HG02678 (cell line): ENCODE data around the gene MYADM.

Source experiments
- ATAC-seq: cut with Tn5 transposase; IDR thresholded peaks from one replicate; pipeline ENCODE4 v1.9.1; 2021; ENCODE audit warnings: mild to moderate bottlenecking, moderate library complexity; ENCODE audit not compliant: unreplicated experiment

MYADM gene

DNA sequence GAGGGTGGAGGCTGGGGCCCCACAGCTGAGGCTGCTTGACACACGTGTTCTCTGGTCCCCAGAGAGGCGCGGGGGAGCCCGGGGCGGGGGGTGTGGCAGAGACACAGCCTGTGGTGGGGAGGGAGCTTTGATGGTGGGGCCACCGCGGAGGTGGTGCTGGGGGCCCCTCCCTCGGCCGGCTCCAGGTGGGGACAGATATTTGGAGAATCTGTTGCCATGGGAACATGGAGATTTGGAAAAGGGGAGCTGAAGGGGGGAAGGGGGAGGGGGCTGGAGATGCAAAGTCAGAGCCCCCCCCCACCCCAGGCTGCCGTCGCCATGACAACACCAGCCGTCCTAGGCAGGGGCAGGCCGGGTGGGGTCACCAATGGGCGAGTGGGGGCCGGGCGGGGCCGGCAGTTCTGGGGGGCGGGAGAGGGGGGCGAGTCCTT is 15.6 kb downstream of the MYADM start:
- no peak for ATAC-seq

DNA sequence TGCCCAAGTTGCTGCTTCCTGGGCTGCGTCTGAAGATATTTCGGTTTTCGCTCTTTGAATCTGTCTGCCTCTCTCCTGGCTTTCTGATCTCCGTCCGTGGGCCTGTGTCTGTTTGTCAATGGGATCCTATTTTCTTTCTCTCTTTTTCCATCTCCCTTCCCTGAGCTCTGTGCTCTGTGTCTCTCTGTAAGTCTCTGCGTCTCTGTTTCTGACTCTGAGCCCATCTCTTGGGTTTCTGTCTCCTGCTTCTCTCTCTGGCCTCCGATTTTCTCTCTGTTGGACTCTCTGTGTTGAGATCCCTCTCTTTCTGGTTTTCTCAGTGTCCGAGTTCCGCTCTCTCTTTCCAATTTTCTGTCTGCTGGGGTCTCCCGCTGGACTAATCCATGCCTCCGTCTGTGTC is 16.1 kb downstream of the MYADM start:
- no peak for ATAC-seq

- ATAC-seq = no peak
Observed at GRCh38 chr19:53884256-53884655, 16.6 kb downstream of the MYADM start.

GRCh38 chr19:53885036-53885435 is 17.4 kb downstream of the MYADM start:
- ATAC-seq = no peak

DNA sequence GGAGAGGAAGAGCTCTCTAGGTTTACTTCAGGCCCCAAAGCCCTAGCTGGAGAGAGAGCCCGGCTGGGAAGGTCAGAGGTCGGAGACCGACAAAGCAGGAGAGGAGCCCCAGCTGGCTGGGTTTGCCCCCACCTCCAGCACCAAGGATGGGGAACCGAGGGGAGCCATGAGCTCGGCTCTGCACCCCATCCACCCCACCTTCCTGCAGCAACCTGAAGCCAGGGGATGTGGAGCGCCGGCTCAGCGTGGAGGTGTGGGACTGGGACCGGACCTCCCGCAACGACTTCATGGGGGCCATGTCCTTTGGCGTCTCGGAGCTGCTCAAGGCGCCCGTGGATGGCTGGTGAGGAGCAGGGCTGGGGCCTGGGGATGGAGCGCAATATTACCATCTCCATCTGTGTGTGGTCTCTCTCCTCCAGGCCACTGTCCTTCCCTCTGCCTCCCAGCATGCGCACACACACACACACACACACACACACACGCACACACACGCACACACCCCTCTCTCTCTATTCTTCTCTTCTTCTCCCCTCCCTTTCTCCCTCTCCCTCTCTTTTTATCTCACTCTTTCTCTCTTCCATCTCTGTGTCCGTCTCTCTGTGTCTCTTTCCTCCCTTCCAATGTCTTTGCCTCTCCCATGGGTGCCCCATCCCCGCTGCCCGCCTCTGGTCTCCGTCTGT is 24.8 kb downstream of the MYADM start:
- no peak for ATAC-seq

DNA sequence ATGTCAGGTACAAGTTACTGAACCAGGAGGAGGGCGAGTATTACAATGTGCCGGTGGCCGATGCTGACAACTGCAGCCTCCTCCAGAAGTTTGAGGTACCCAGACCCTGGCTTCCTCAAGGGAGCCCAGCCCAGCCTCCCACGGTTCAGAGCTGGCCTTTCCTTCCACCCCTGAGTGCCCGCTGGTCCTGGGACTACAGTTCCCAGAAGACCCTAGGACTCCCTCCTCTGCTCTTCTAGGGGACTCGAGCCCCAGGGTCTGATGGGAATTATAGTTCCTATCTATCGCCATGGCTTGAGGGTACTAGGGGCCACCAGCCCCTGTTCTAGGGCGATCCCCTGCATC is 25.3 kb downstream of the MYADM start:
- ATAC-seq = no peak

DNA sequence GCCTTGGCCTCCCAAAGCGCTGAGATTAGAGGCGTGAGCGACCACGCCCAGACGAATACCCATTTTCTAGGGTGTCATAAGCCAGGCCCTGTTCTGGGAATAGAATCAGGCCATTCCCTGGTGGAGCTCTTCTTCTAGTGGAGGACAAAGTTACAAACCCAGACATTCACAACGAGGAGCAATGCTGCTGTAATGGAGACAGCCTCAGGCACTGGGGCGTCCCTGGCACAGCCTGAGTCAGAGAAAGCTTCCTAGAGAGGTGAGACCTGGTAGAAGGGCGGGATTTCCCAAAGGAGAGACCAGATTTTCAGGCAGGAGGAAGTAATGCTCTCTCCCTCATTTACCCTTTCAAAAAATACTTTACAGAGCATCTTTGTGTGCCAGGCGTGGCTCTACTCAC is 27.0 kb downstream of the MYADM start:
- ATAC-seq = no peak

DNA sequence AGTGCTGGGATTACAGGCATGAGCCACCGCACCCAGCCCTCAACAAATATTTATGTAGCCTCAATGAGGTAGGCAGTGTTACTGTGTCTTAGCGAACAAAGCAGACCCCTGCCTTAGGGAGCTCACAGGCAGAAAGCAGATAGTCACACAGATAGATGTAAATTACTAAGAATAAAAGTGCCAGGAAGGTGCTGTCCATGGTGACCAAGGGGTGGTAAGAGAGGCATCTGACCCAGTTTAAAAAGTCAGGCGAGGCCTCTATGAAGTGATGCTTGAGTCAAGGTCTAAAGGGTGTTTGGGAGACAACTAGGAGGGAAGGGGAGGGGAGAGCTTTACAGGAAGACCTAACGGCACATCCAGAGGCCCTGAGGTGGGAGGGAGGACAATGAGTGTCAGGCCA is 29.0 kb downstream of the MYADM start:
- no peak for ATAC-seq

GRCh38 chr19:53897459-53897858 is 29.8 kb downstream of the MYADM start:
- no peak for ATAC-seq

DNA sequence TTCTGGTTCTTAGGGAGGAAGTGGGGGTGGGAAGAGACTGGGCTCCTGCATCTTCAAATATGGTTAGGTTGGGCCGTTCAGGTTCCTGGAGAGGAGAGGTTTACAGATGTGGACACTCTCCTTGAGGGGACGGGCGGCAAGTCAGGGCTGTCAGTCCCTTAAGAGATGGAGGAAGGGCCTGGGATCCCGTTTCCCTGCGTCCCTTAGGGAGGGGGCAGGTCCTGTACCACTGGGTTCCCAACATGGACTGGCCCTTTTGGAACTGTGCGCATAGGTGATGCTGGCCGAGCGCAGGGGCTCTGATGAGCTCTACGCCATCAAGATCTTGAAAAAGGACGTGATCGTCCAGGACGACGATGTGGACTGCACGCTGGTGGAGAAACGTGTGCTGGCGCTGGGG is 30.5 kb downstream of the MYADM start:
- ATAC-seq = no peak

GRCh38 chr19:53898636-53899341 is 31.1 kb downstream of the MYADM start:
- ATAC-seq = no peak

DNA sequence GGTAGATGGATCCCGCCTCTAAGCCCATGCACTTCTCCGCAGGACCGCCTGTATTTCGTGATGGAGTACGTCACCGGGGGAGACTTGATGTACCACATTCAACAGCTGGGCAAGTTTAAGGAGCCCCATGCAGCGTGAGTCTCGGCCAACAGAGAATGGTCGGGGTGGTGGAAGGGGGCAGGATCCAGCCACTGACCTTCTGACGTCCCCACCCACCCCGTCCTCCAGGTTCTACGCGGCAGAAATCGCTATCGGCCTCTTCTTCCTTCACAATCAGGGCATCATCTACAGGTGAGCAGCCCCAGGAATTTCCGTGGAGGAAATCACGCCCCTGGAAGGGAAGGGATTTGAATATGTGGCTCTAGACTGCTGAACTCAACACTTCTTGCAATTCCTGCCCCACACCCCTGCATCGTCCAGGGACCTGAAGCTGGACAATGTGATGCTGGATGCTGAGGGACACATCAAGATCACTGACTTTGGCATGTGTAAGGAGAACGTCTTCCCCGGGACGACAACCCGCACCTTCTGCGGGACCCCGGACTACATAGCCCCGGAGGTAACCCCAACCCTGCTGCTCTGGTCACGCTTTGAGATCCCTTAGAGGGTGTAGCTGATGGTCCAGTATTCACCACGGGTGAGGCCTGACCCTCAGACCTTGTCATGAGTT is 32.6 kb downstream of the MYADM start:
- ATAC-seq = no peak

DNA sequence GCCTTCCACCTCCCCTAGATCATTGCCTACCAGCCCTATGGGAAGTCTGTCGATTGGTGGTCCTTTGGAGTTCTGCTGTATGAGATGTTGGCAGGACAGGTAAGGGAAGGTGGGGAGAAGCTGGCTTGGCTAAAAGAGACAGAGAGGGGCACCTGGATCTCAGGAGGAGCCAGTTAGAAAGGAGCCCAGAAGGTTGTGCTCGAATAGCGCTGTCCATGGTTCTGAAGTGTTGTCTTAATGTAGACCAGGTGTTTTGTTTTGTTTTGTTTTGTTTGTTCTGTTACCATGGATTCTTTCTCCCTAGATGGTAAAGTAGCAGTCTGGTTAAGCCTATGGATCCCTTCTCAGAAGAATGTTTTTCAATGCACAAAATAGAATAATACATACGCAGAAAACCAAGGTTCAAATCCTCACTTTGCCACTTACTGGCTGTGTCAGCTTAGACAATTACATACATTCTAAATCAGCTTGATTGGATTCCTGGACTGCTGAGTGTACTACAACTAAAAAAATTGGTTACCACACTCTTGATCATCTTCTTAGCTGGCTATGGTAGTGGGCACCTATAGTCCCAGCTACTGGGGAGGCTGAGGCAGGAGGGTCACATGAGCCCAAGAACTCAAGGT is 35.5 kb downstream of the MYADM start:
- no peak for ATAC-seq

DNA sequence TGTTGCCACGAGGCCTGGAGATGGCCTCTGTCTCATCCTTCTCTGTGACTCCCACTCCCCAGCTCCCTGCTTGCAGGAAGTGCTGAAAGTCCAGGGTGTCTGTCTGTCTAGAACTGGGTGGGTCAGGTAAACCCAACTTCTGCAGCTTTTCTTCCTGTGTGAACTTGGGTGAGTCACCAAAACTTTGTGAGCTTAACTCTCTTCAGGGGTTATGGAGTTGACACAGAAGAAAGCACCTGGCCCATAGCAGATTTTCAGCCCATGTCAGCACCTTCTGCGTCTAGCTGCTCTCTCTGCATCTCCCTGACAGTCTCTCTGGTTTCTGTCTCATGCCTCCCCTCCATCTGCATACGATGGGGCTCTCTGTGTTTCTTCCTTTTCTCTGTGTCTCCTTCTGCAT is 37.2 kb downstream of the MYADM start:
- no peak for ATAC-seq

DNA sequence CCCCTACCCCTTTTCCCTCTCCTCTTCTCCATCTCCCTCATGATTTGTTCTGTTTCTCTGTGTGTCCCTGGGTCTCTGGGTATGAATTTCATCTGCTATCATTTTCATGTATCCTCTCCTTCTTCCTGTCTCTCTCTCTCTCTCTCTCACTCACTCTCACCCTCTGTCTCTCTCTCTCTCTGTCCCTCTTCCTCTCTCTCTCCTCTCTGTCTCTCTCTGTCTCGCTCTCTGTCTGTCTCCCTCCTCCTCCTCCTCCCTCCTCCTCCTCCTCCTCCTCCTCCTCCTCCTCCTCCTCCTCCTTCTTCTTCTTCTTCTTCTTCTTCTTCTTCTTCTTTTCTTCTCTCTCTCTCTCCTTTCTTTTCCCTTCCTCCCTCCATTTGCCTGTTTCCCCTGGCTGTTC is 38.1 kb downstream of the MYADM start:
- no peak for ATAC-seq

DNA sequence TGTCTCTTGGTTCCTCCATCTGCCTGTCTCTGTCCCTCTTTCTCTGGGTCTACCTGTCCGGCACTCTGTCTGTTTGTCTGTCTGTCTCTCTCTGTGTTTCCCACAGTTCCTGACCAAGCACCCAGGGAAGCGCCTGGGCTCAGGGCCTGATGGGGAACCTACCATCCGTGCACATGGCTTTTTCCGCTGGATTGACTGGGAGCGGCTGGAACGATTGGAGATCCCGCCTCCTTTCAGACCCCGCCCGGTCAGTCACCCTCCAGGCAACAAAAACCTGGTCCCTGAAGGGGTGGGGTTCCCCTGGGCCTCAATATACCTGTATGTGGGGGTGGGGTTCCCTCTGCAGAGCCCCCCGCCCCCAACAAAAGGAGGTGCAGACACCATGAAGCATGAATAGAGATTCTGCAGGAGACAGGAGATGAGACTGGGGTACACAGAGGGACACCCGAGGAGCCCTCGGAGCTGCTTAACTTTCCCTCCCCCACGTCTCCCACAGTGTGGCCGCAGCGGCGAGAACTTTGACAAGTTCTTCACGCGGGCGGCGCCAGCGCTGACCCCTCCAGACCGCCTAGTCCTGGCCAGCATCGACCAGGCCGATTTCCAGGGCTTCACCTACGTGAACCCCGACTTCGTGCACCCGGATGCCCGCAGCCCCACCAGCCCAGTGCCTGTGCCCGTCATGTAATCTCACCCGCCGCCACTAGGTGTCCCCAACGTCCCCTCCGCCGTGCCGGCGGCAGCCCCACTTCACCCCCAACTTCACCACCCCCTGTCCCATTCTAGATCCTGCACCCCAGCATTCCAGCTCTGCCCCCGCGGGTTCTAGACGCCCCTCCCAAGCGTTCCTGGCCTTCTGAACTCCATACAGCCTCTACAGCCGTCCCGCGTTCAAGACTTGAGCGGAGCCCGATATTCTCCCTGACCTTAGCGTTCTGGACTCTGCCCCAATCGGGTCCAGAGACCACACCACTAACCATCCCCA is 38.8 kb downstream of the MYADM start:
- ATAC-seq = no peak

GRCh38 chr19:53907193-53907581 is 39.5 kb downstream of the MYADM start:
- no peak for ATAC-seq

- no peak for ATAC-seq
Observed at GRCh38 chr19:53907690-53908089, 40.0 kb downstream of the MYADM start.

DNA sequence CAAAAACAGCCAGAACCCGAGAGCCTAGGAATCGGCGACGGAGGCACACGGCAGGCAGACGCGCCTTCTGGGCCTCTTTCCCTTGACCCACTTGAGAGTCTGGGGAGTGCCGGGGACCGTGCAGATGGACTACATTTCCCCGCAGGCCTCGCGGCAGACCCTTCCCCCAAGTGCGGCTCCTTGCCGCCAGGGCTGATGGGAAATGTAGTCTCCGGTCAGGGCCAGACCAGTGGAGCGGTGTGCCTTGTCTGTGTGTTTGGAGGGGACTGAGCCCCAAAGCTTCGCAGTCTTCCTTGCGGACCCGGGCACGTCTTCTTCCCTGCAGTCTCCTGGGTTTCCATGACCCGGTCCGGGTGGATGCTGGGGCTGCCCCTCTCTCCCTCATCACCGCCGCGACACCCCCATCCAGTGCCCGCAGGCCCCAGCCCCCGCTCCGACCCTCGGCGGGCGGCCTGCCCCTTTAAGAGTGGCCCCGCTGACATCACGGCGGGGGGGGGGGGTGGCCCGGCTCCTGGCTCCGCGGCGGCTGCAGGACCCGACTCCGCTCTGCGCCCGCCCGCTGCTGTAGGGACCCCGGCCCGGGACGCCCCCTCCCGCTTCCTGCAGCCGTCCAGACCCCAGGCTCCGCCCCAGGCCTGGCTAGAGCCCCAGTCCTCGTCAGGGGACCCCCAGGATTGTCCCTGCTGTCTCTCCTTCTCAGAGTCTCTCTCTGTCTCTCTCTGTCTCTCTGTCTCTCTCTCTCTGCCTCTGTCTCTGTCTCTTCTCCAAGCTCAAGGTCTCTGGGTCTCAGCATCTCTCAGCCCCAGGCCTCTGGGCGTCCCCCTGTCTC is 40.6 kb downstream of the MYADM start:
- ATAC-seq = no peak

DNA sequence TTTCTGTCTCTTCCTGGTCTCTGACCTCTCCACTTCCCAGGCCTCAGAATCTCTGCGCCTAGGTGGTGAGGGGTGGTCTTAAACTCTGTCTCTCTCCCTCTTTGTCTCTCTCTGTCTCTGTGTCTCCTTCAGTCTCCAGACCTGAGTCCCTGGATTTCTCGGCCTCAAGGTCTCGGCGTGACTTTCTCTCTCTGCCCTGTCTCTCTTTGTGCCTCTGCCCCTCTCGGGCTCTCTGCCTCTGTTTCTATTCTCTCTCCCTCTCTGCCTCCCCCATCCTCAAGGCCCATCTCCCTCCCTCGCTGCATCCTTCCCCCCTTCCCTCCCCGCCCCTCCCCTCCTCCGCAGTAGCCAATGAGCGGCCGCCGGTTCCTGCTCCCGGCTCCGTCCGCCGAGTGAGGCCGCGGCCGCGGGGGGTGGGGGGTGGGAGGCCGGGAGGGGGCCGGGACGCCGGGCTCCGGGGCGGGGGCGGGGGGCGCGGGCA is 41.3 kb downstream of the MYADM start, which contains the start of gene CACNG7:
Gene CACNG7 (plus strand): TSS at position 344 of the 481 bp plus-strand sequence. CDS start 3,554 bp downstream, outside the sequence.
- no peak for ATAC-seq
